Measurements from ENCODE around the gene AKAP8. TPM values are rescaled to one million over a fixed set of nuclear protein-coding genes. Genes with fewer than 3 reads are reported as not detected.
"Not testable (repeated sequence)": the region's sequence is repeated elsewhere in the genome, so short reads cannot be mapped to it uniquely, and the experiment has no call there.

Gene AKAP8
- total RNA-seq, 4 donors from 2014 or later = 21.6 to 75.2 (median 47.5) TPM

DNA sequence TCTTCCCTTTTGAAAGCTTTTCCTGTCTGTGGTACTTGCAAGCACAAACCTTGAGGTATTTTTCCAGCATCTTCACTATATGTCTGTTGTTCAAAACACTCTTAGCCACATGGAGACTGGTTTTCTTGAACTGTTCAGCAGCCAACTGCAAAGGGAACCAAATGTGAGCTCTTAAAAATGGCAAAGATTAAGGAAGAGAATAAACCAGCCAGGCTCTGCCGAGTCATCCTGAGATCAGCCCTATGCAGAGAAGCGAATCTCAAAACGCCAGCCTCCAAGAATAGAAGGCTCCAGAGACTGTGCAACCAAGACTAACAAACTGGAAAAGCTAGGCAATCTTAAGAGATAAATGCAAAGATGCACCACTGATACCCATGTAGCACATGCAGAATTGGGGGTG, 20.7 kb downstream of the AKAP8 start:
- H3K9me3 ChIP-seq = no peaks in the 10 kb centered on the region
- 80% methylated on average over 3 of the region's 3 CpGs; no CpG with 5 or more reads in 1 of the 2 donors for WGBS, 2 donors (ENCODE audit: low coverage in 1 of 2)
- no peaks in the 10 kb centered on the region for H3K27me3 ChIP-seq
- H3K36me3 ChIP-seq = peaks cover 0 to 66% (median 29%) of the 10 kb centered on the region in 4 donors
- H3K27ac ChIP-seq = no peak overlapping the region
- intact Hi-C loops (cut with DNase I; ENCODE audit: low total_unique reads) = no loop called here
- H3K4me3 ChIP-seq = no peak overlapping the region
- no peaks in the 10 kb centered on the region for H3K4me1 ChIP-seq
- TF ChIP-seq POLR2AphosphoS5 (IDR thresholded peaks at IDR 0.05) = no peak
- TF ChIP-seq, protein P1, sequence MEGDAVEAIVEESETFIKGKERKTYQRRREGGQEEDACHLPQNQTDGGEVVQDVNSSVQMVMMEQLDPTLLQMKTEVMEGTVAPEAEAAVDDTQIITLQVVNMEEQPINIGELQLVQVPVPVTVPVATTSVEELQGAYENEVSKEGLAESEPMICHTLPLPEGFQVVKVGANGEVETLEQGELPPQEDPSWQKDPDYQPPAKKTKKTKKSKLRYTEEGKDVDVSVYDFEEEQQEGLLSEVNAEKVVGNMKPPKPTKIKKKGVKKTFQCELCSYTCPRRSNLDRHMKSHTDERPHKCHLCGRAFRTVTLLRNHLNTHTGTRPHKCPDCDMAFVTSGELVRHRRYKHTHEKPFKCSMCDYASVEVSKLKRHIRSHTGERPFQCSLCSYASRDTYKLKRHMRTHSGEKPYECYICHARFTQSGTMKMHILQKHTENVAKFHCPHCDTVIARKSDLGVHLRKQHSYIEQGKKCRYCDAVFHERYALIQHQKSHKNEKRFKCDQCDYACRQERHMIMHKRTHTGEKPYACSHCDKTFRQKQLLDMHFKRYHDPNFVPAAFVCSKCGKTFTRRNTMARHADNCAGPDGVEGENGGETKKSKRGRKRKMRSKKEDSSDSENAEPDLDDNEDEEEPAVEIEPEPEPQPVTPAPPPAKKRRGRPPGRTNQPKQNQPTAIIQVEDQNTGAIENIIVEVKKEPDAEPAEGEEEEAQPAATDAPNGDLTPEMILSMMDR (IDR thresholded peaks at IDR 0.05) = no peak
- no peak for TF ChIP-seq EP300 (IDR thresholded peaks at IDR 0.05; ENCODE audit: low read depth)
- TF ChIP-seq POLR2A (IDR thresholded peaks at IDR 0.05) = no peak
- in situ Hi-C loops (cut with MboI; ENCODE audit: low pct_ligation_motif_present in 1 of 4, low pct_unique_long_range_greater_than_20kb in 1 of 4, low sequenced_read_pairs in 3 of 4) = no loop called here
- no peak for DNase-seq

DNA sequence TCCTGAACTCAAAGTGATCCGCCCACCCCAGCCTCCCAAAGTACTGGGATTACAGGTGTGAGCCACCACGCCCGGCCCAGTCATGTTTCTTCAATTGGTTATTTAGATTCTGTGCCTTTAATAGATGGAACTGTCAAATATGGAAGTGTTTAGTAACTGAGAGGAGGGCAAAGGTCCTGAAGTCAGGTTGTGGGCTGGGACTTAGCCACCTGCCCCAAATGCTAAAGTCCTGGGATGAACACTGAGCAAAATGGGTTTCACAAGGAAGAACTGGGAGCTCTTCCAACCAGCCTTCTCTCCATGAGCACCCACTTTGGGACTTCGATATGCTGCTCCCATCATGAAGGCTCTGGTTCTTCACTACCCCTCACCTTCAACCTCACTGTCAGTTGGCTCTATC, 21.7 kb downstream of the AKAP8 start:
- intact Hi-C loops (cut with DNase I; ENCODE audit: low total_unique reads) (no loop called here), in situ Hi-C loops (cut with MboI; ENCODE audit: low pct_ligation_motif_present in 1 of 4, low pct_unique_long_range_greater_than_20kb in 1 of 4, low sequenced_read_pairs in 3 of 4) (no loop called here)
- no peak for DNase-seq
- H3K27me3 ChIP-seq = no peaks in the 10 kb centered on the region
- H3K27ac ChIP-seq = no peak overlapping the region
- H3K4me1 ChIP-seq = no peaks in the 10 kb centered on the region
- TF ChIP-seq, protein P1 (IDR thresholded peaks at IDR 0.05) = no peak
- no peaks in the 10 kb centered on the region for H3K9me3 ChIP-seq
- H3K4me3 ChIP-seq = no peak overlapping the region
- WGBS, 2 donors (ENCODE audit: low coverage in 1 of 2) = 97 to 100% methylated on average over 1 to 4 of the region's 4 CpGs
- peaks cover 0 to 71% (median 32%) of the 10 kb centered on the region in 4 donors for H3K36me3 ChIP-seq

GRCh38 chr19:15354566-15355296, 24.9 kb downstream of the AKAP8 start:
- in situ Hi-C loops (cut with MboI; ENCODE audit: low pct_ligation_motif_present in 1 of 4, low pct_unique_long_range_greater_than_20kb in 1 of 4, low sequenced_read_pairs in 3 of 4) = no loop called here
- WGBS, 2 donors (ENCODE audit: low coverage in 1 of 2) = 86 to 88% methylated on average over 13 to 27 of the region's 27 CpGs

GRCh38 chr19:15353908-15354307, 25.7 kb downstream of the AKAP8 start:
- H3K27me3 ChIP-seq = no peaks in the 10 kb centered on the region
- TF ChIP-seq, protein P1 (IDR thresholded peaks at IDR 0.05) = no peak
- TF ChIP-seq POLR2A (IDR thresholded peaks at IDR 0.05) (no peak), EP300 (IDR thresholded peaks at IDR 0.05; ENCODE audit: low read depth) (no peak), POLR2AphosphoS5 (IDR thresholded peaks at IDR 0.05) (no peak)
- no peaks in the 10 kb centered on the region for H3K9me3 ChIP-seq
- peaks cover 0 to 45% (median 18%) of the 10 kb centered on the region in 4 donors for H3K36me3 ChIP-seq
- 61 to 78% methylated on average over 4 of the region's 4 CpGs for WGBS, 2 donors (ENCODE audit: low coverage in 1 of 2)
- H3K4me3 ChIP-seq = no peak overlapping the region
- DNase-seq = no peak
- in situ Hi-C loops (cut with MboI; ENCODE audit: low pct_ligation_motif_present in 1 of 4, low pct_unique_long_range_greater_than_20kb in 1 of 4, low sequenced_read_pairs in 3 of 4) = no loop called here
- H3K27ac ChIP-seq = no peak overlapping the region
- H3K4me1 ChIP-seq = no peaks in the 10 kb centered on the region
- intact Hi-C loops (cut with DNase I; ENCODE audit: low total_unique reads) = no loop called here

More at GRCh38 chr19:15354566-15355296, 24.9 kb downstream of the AKAP8 start:
- no peaks in the 10 kb centered on the region for H3K27me3 ChIP-seq
- TF ChIP-seq POLR2A (IDR thresholded peaks at IDR 0.05) (no peak), EP300 (IDR thresholded peaks at IDR 0.05; ENCODE audit: low read depth) (no peak), POLR2AphosphoS5 (IDR thresholded peaks at IDR 0.05) (no peak)
- TF ChIP-seq, protein P1 (IDR thresholded peaks at IDR 0.05) = no peak
- no peaks in the 10 kb centered on the region for H3K4me1 ChIP-seq
- DNase-seq = no peak
- intact Hi-C loops (cut with DNase I; ENCODE audit: low total_unique reads) = no loop called here
- peaks cover 0 to 53% (median 22%) of the 10 kb centered on the region in 4 donors for H3K36me3 ChIP-seq
- no peaks in the 10 kb centered on the region for H3K9me3 ChIP-seq
- no peak overlapping the region for H3K27ac ChIP-seq
- no peak overlapping the region for H3K4me3 ChIP-seq

DNA sequence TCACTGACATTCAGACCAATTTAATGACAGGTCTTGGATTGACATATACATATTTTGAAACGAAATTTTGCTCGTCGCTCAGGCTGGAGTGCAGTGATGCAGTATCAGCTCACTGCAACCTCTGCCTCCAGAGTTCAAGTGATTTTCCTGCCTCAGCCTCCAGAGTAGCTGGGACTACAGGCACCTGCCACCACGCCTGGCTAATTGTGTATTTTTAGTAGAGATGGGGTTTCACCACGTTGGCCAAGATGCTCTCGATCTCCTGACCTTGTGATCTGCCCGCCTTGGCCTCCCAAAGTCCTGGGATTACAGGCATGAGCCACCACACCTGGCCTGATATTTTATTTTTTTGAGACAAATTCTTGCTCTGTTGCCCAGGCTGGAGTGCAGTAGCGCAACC, 27.1 kb downstream of the AKAP8 start:
- H3K9me3 ChIP-seq; H3K4me1 ChIP-seq; H3K27me3 ChIP-seq; in situ Hi-C loops (cut with MboI; ENCODE audit: low pct_ligation_motif_present in 1 of 4, low pct_unique_long_range_greater_than_20kb in 1 of 4, low sequenced_read_pairs in 3 of 4); H3K4me3 ChIP-seq; H3K27ac ChIP-seq; intact Hi-C loops (cut with DNase I; ENCODE audit: low total_unique reads); DNase-seq: not testable (repeated sequence)
- peaks cover 0 to 34% (median 12%) of the 10 kb centered on the region in 4 donors for H3K36me3 ChIP-seq
- 85 to 100% methylated on average over 3 to 8 of the region's 8 CpGs for WGBS, 2 donors (ENCODE audit: low coverage in 1 of 2)

DNA sequence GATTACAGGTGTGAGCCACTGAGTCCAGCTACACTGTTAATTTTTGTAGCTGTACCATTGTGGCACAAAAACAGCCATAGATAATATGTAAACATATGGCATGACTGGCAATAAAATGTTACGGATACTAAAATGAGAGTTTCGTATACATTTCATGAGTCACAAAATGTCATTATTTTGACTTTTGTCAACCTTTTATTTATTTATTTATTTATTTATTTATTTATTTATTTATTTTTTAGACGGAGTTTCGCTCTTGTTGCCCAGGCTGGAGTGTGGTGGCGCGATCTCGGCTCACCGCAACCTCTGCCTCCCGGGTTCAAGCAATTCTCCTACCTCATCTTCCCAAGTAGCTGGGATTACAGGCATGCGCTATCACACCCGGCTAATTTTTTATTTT, 38.3 kb downstream of the AKAP8 start:
- intact Hi-C loops (cut with DNase I; ENCODE audit: low total_unique reads); H3K27ac ChIP-seq; DNase-seq; H3K4me3 ChIP-seq; H3K4me1 ChIP-seq; H3K27me3 ChIP-seq; H3K9me3 ChIP-seq; in situ Hi-C loops (cut with MboI; ENCODE audit: low pct_ligation_motif_present in 1 of 4, low pct_unique_long_range_greater_than_20kb in 1 of 4, low sequenced_read_pairs in 3 of 4); H3K36me3 ChIP-seq: not testable (repeated sequence)
- WGBS, 2 donors (ENCODE audit: low coverage in 1 of 2) = 95 to 99% methylated on average over 10 to 11 of the region's 11 CpGs
